NCI-H1092 treated with DMSO at 0.1 percent for 48 hours (cell line): ENCODE results near the gene TACC2.

Source experiments
- DNase-seq: peaks from one replicate; lab custom pipeline; 2025; lab: John Stamatoyannopoulos, UW

Gene TACC2

GRCh38 chr10:122148876-122149560 lies 160.1 kb downstream of the TACC2 start:
- DNase-seq = peak; percentile 10

GRCh38 chr10:122149561-122150505 lies 160.9 kb downstream of the TACC2 start:
- DNase-seq = no peak

GRCh38 chr10:122151121-122151694 lies 162.2 kb downstream of the TACC2 start:
- DNase-seq = no peak

GRCh38 chr10:122152544-122152943 lies 163.6 kb downstream of the TACC2 start:
- peak; percentile 40 for DNase-seq

GRCh38 chr10:122154031-122154544 lies 165.1 kb downstream of the TACC2 start:
- no peak for DNase-seq

GRCh38 chr10:122154545-122155366 lies 165.8 kb downstream of the TACC2 start:
- DNase-seq = peak; percentile 42

- DNase-seq = no peak
These were observed 168.5 kb downstream of the TACC2 start for GRCh38 chr10:122157451-122157850.

GRCh38 chr10:122158362-122158761 lies 169.4 kb downstream of the TACC2 start:
- no peak for DNase-seq

- DNase-seq = peak; percentile 50
These were observed 170.4 kb downstream of the TACC2 start for GRCh38 chr10:122159141-122159970.

- DNase-seq = no peak
These were observed 172.8 kb downstream of the TACC2 start for GRCh38 chr10:122161795-122162194.

- no peak for DNase-seq
These were observed 173.8 kb downstream of the TACC2 start for GRCh38 chr10:122162671-122163173.

GRCh38 chr10:122163174-122164022 lies 174.4 kb downstream of the TACC2 start:
- peak; percentile 64 for DNase-seq

GRCh38 chr10:122164023-122164601 lies 175.1 kb downstream of the TACC2 start:
- peak; percentile 75 for DNase-seq

- DNase-seq = no peak
These were observed 176.0 kb downstream of the TACC2 start for GRCh38 chr10:122164815-122165483.

- peak; percentile 23 for DNase-seq
These were observed 176.7 kb downstream of the TACC2 start for GRCh38 chr10:122165484-122166276.

GRCh38 chr10:122168101-122168500 lies 179.1 kb downstream of the TACC2 start:
- DNase-seq = no peak

- no peak for DNase-seq
These were observed 179.8 kb downstream of the TACC2 start for GRCh38 chr10:122168598-122169394.
